Measurements from ENCODE around the gene ASCC1. TPM values are rescaled to one million over a fixed set of nuclear protein-coding genes. Genes with fewer than 3 reads are reported as not detected.
A peak's percentile ranks its signal among the peaks of the same experiment; 100 is the strongest.

Gene ASCC1
- total and polyA plus RNA-seq, 10 donors = 11.9 to 41.7 (median 33.8) TPM

GRCh38 chr10:72107325-72108003 is 108.6 kb downstream of the ASCC1 start:
- TF ChIP-seq CTCF (IDR thresholded peaks at IDR 0.05 in 8 of 11, conservative IDR thresholded peaks at IDR 0.05 in 3 of 11) (no peak), POLR2AphosphoS5 (IDR thresholded peaks at IDR 0.05) (no peak), POLR2A (IDR thresholded peaks at IDR 0.05) (no peak)
- intact Hi-C loops (cut with DNase I; ENCODE audit: low total_unique reads) = no loop called here
- H3K27ac ChIP-seq = peak overlapping the region in 4 of 8 donors; percentile 6 to 55 (median 16)
- no peak for DNase-seq
- peaks cover 9 to 44% (median 30%) of the 10 kb centered on the region in 6 donors for H3K4me1 ChIP-seq
- no peaks in the 10 kb centered on the region for H3K9me3 ChIP-seq
- no peak overlapping the region for H3K4me3 ChIP-seq
- peaks cover 0 to 42% (median 5%) of the 10 kb centered on the region in 6 donors for H3K36me3 ChIP-seq
- no peaks in the 10 kb centered on the region for H3K27me3 ChIP-seq (replicated peaks in 1 of 7)
- 32 to 52% (median 50%) methylated on average over 3 of the region's 3 CpGs for WGBS, 5 donors

GRCh38 chr10:72106896-72107295 is 109.2 kb downstream of the ASCC1 start:
- WGBS, 5 donors = 77 to 88% (median 84%) methylated on average over 2 of the region's 2 CpGs
- DNase-seq = no peak
- peaks cover 0 to 47% (median 10%) of the 10 kb centered on the region in 6 donors for H3K36me3 ChIP-seq
- H3K9me3 ChIP-seq = no peaks in the 10 kb centered on the region
- peaks cover 9 to 44% (median 30%) of the 10 kb centered on the region in 6 donors for H3K4me1 ChIP-seq
- H3K4me3 ChIP-seq = no peak overlapping the region
- no peaks in the 10 kb centered on the region for H3K27me3 ChIP-seq (replicated peaks in 1 of 7)
- peak overlapping the region in 3 of 8 donors; percentile 8 to 42 (median 29) for H3K27ac ChIP-seq
- no peak for TF ChIP-seq POLR2A (IDR thresholded peaks at IDR 0.05)
- TF ChIP-seq CTCF (IDR thresholded peaks at IDR 0.05 in 8 of 11, conservative IDR thresholded peaks at IDR 0.05 in 3 of 11) = no peak
- no peak for TF ChIP-seq POLR2AphosphoS5 (IDR thresholded peaks at IDR 0.05)
- intact Hi-C loops (cut with DNase I; ENCODE audit: low total_unique reads) = no loop called here

- no peaks in the 10 kb centered on the region for H3K9me3 ChIP-seq
- H3K27ac ChIP-seq = peak overlapping the region in 3 of 8 donors; percentile 8 to 42 (median 29)
- TF ChIP-seq POLR2A (IDR thresholded peaks at IDR 0.05) = no peak
- whole genome bisulfite sequencing, 5 donors = 86 to 98% (median 89%) methylated on average over 2 of the region's 2 CpGs
- DNase-seq = no peak
- H3K4me1 ChIP-seq = peaks cover 9 to 44% (median 30%) of the 10 kb centered on the region in 6 donors
- peaks cover 0 to 53% (median 15%) of the 10 kb centered on the region in 6 donors for H3K36me3 ChIP-seq
- intact Hi-C loops (cut with DNase I; ENCODE audit: low total_unique reads) = no loop called here
- no peak overlapping the region for H3K4me3 ChIP-seq
- H3K27me3 ChIP-seq (replicated peaks in 1 of 7) = no peaks in the 10 kb centered on the region
These were observed 109.8 kb downstream of the ASCC1 start for GRCh38 chr10:72106154-72106849.

GRCh38 chr10:72105710-72106109 is 110.4 kb downstream of the ASCC1 start:
- no peaks in the 10 kb centered on the region for H3K27me3 ChIP-seq (replicated peaks in 1 of 7)
- peaks cover 9 to 44% (median 30%) of the 10 kb centered on the region in 6 donors for H3K4me1 ChIP-seq
- TF ChIP-seq CTCF (IDR thresholded peaks at IDR 0.05 in 8 of 11, conservative IDR thresholded peaks at IDR 0.05 in 3 of 11) (no peak), POLR2AphosphoS5 (IDR thresholded peaks at IDR 0.05) (no peak), POLR2A (IDR thresholded peaks at IDR 0.05) (no peak)
- H3K36me3 ChIP-seq = peaks cover 0 to 56% (median 20%) of the 10 kb centered on the region in 6 donors
- no peaks in the 10 kb centered on the region for H3K9me3 ChIP-seq
- 90 to 94% (median 92%) methylated on average over 5 of the region's 5 CpGs for WGBS, 5 donors
- no peak overlapping the region for H3K4me3 ChIP-seq
- H3K27ac ChIP-seq = no peak overlapping the region
- intact Hi-C loops (cut with DNase I; ENCODE audit: low total_unique reads) = no loop called here
- DNase-seq = no peak

All from spleen (tissue), 11 donors.